NCI-H82 treated with DMSO at 0.1 percent for 48 hours (cell line): Measurements from ENCODE around the gene AKAP13.

Experiments
- DNase-seq: peaks from one replicate; lab custom pipeline; 2025; ENCODE audit not compliant: unreplicated experiment; lab: John Stamatoyannopoulos, UW

AKAP13 gene

DNA sequence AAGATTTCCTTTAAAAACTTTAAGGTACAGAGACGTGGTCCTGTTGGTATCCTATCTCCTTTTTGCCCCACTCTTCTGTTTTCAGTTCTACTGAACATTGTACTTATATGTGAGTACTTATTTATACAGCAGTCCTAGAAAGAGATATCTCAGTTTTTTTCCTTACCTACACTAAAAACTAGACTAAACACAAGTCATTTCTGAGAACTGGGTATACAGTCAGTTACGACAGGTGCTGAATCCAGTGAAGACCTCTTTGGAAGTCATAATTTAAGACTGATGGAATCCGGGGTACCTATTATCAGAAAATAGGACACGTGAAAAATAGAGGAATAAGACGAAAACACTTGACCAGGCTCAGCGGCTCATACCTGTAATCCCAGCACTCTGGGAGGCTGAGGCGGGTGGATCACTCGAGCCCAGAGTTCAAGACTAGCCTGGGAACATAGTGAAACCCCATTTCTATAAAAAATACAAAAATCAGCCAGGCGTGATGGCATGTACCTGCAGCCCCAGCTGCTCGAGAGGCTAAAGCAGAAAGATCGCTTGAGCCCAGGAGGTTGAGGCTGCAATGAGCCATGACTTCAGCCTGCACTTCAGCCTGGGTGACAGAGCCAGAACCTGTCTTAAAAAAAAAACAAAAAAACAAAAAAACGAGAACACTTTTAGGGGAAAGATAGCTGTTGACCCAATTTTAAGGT lies 338.0 kb downstream of the AKAP13 start:
- no peak for DNase-seq

DNA sequence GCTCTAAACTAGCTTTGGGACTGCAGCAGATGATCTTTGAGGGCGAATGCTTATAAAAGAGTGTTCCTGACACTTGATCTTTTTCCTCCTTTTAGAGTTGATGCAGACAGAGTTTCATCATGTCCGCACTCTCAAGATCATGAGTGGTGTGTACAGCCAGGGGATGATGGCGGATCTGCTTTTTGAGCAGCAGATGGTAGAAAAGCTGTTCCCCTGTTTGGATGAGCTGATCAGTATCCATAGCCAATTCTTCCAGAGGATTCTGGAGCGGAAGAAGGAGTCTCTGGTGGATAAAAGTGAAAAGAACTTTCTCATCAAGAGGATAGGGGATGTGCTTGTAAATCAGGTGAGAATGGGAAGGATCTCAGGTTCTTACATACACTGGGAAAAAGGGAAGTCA lies 338.6 kb downstream of the AKAP13 start:
- DNase-seq, result no peak

DNA sequence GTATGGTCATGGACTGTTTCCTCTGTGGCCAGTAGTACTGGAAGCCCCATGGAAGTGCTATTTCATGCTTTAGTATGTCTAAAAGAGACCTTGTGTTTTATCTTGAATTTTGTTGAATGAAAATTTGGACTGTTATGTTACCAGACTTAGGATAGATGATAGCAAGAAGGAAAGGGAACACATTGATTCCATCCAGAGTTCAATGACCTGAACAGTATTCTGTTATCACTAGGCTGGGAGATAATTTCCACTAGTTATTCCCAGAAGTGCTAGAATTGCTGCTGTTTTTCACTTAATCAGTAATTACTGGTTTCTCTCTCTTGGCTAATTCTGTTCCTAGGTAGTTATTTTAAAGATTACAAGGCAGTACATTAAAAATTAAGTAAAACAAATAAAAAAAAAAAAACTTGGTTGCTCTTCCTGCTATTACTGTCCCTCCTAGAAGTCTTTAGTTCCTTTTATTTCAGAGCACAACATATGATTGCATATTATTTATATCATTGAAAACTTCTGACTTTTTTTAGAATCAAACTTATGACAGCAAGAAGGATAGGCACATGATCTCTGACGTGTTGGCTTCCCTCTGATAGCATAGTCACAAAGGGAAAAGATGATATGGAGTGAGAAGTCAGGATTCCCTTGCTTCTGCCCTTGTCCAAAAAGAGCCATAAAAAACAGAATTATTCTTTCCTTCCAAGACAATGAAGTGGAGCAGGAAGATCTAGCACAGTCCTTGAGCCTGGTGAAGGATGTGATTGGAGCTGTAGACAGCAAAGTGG lies 342.2 kb downstream of the AKAP13 start:
- DNase-seq, result no peak

DNA sequence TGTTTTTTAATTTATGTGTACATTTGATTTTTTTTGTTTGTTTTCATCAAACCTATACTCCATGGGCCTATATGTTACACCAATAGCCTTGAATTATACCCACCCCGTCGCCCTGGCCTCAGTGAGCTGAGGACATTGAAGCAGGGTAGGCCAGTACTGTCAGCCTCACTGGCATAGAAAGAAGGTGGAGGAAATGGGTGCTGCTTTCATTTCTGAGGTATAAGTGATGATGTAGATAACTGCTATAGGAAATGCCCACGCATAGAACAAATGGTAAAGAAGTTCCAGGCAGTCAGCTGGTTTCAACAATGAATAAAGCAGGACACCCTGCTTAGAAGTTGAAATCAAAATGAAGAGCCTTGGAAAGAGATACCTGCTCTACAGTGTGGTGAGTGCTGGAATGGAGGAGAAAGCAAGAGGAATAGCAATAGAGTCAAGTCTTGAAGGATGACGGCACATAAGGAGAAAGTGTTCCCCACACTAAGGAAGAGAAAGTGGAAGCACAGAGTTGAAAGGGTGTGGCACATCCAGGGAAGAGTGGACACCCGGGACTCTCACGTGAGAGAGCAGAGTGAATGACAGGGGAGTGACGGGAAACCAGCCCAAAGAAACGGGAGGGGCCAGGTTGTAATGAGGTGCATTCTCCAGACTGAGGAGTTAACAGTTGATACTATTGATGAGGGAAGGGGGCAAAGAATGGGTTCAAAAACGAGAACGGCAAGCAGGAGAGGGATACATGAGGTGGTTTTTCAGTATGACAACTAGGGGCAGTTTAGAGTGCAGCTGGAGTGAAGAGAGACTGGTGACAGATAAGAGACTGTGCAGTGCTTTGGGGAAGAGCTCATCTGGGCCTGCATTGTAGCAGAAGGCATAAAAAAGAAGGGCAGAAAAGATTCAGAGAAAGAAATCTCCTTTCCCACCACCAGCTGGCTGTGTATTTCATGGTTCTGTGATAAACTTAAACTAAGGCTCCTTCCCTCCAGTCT lies 343.9 kb downstream of the AKAP13 start:
- no peak for DNase-seq

DNA sequence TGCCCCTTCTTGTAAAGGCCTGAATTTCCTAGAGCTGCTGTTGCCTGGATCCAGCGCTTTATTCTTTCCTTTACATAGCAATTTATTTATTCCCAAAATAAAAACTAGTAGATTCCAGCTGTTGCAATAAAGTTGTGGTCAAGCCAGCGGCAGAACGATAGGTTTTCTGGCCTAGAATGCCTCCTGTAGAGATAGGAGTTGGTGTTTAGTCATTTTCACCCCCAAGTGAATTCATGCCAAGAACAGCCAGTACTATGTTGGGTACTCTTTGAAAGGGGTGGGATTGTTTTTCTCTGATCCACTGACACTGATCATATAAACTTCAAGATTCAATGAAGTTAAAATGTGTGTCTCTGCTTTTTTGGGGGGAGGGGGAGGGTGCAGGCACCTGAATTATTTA lies 344.6 kb downstream of the AKAP13 start:
- no peak for DNase-seq

DNA sequence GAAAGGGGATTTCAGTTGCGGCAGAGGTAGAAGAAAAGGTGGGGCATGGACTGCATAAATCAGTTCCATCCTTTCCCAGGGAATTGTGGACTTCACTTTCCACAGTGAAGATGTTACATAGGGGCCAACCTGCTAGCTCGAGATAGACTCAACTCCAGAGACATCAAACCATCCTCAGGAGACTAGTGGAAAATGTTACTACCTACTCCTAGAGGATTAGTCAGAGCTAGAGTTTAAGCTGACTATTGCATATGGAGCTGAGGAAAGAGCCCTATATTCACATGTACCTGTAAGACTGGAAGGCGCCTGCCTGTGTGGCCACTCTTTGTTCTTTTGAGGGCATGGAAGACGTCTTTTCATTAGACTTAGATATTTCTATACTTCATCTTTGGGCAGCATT lies 345.2 kb downstream of the AKAP13 start:
- DNase-seq, result no peak

DNA sequence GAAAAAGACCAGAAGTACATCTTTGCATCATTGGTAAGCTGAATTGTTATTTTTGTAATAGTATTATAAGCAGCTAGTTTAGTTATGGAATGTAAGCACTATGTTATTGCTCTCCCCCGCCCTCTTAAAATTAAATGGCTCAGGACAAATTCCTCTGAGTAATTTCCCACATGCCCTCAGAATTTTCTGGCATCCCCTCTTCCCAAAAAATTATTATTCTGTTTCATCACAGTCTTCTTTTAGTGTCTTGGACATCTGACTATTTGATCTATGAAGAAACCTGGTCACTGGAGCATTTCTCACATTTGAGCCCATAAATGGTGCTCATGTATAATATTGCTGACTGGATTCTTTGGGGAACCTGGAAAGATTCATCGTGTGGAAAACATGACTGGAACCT lies 346.1 kb downstream of the AKAP13 start:
- DNase-seq, result no peak

DNA sequence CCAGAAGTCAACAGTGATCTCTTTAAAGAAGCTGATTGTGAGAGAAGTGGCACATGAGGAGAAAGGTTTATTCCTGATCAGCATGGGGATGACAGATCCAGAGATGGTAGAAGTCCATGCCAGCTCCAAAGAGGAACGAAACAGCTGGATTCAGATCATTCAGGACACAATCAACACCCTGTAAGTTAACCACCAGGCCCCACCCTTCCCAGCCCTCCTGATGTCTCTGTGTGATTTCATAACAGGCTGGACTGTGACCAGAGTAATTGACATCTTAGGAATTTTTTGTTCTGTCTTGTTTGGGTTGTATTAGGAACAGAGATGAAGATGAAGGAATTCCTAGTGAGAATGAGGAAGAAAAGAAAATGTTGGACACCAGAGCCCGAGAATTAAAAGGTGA lies 346.7 kb downstream of the AKAP13 start:
- DNase-seq, result no peak

DNA sequence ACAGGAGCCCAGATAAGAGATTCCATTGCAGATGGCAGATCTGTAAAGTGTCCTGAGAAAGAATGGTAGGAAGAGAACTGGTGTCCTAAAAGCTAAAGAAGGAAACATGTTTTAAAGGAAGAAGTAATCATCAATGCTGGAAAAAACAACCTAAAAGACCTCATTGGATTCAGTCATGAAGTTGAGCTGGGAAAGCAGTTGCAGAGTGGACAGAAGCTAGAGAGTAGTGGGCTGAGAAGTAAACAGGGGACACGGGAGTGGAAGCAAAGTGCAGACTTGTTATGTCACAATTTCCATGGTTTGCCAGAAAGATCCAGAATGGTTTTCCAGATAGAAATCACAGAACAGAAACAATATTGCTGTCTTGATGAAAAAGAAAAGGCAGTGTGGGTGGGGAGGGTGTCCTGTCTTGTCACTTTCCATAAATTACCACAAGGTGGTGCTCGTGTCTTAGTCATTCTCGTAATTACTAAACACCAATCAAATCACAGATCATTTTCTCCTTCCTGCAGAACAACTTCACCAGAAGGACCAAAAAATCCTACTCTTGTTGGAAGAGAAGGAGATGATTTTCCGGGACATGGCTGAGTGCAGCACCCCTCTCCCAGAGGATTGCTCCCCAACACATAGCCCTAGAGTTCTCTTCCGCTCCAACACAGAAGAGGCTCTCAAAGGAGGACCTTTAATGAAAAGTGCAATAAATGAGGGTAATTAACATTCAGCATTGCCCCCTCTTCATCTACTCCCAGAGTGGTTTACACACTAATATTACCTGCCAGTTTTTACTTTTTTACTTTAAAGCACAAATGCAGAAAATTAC lies 349.8 kb downstream of the AKAP13 start:
- peak; percentile 51 for DNase-seq

DNA sequence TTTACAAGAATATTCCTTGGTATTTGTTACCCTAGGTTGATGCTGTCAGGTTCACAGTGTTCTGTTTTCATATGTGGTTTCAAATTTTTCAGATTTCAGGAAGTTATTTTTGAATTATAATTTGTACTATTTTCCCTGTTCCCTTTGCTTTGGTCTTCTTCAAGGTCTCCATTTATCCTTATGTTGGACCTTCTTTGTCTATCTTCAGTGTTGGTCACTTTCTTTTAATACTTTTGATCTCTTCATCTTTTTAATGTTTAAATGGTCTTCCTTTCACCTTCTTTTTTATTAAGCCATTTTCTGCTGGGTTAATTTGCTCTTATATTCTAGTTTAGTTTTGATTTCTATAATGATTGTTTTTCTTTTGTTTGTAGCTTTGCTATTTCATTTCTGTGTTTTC lies 353.0 kb downstream of the AKAP13 start:
- DNase-seq, result no peak

DNA sequence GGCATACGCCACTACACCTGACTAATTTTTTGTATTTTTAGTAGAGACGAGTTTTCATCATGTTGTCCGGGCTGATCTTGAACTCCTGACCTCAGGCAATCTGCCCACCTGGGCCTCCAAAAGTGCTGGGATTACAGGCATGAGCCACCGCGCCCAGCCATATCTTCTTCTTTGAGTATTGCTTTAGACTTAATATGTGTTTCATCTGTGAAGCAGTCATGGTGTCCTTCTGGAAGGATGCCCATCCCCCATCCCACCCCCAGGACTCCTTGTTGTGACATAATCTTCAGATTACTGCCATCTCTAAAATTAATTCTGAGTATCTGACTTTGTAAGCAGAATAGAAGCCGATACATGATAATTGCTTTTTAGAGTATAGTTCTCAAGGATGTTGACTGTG lies 356.7 kb downstream of the AKAP13 start:
- DNase-seq, result no peak

DNA sequence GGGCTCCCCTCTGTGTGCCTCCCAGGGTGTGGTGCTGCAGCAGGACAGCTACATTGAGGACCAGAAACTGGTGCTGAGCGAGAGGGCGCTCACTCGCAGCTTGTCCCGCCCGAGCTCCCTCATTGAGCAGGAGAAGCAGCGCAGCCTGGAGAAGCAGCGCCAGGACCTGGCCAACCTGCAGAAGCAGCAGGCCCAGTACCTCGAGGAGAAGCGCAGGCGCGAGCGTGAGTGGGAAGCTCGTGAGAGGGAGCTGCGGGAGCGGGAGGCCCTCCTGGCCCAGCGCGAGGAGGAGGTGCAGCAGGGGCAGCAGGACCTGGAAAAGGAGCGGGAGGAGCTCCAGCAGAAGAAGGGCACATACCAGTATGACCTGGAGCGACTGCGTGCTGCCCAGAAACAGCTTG lies 360.6 kb downstream of the AKAP13 start:
- DNase-seq, result no peak

DNA sequence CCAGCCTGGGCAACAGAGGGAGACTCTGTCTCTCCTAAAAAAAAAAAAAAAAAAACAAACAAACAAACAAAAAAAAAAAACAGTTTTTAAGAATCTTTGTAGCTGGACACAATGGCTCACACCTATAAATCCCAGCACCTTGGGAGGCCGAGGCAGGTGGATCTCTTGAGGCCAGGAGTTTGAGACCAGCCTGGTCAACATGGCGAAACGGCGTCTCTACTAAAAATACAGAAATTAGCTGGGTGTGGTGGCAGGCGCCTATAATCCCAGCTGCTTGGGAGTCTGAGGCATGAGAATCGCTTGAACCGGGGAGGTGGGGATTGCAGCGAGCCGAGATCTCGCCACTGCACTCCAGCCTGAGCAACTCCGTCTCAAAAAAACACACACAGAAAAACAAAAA lies 361.3 kb downstream of the AKAP13 start:
- DNase-seq, result no peak

DNA sequence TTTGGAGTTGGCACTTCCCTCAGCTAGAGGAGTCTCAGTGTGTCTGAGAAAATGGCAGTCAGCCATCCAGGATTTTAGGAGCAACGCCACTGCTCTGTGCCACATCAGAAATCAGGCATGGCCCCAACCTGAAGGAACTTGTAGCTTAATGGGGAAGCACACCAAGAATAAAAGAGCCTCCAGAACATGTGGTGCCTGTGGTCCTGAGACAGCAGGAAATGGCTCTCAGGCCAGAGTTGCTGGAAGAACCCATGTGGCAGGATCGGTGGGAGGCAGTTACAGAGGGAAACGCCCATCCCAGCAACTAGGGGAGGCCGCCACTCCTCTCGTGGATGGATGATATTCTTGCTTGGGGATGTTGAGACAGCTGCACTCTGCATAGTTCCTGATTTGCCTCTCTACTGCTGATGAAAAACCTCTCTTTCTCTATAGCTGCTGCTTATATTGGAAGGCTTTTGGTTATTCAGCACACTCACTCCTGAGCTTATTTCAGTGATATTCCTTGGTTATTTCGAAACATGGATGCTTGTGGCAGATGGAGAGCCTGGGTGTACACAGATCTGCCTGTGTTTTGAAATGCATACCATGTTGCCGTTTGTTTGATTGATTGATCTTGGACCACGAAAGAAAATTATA lies 361.9 kb downstream of the AKAP13 start:
- no peak for DNase-seq

DNA sequence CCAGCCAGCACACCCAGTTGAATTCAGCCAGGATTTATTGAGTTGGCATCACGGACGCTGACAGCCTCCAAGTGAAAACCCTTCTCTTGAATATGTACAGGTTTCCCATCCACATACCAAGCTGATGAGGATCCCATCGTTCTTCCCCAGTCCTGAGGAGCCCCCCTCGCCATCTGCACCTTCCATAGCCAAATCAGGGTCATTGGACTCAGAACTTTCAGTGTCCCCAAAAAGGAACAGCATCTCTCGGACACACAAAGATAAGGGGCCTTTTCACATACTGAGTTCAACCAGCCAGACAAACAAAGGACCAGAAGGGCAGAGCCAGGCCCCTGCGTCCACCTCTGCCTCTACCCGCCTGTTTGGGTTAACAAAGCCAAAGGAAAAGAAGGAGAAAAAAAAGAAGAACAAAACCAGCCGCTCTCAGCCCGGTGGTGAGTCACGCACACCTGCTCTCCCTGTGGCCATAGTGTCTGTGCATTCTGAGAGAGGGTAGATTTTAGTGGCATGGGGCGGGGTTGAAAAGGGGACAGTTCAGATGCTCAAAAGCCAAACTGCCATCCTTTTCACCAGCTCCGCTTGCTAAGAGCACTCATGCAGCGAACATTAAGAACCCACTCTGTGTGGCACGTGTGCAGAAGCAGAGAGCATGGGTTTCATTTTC lies 363.1 kb downstream of the AKAP13 start:
- no peak for DNase-seq

DNA sequence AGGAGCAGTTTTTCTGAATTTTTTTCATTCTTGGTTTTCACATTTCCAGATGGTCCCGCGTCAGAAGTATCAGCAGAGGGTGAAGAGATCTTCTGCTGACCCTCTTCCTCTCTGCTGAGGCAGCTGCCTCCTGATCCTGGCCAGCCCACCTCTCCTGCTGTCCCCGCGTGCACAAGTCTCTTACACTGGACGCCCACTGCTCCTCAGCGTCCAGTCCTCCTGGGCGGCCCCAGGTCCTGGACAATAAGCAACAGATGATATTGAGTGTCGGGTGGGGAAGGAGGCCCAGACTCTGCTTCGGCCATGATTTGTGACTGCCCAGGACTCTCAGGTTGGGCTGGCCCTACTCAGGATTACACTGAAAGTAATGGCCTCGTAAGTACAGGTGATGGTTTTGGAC lies 364.2 kb downstream of the AKAP13 start:
- DNase-seq, result no peak

DNA sequence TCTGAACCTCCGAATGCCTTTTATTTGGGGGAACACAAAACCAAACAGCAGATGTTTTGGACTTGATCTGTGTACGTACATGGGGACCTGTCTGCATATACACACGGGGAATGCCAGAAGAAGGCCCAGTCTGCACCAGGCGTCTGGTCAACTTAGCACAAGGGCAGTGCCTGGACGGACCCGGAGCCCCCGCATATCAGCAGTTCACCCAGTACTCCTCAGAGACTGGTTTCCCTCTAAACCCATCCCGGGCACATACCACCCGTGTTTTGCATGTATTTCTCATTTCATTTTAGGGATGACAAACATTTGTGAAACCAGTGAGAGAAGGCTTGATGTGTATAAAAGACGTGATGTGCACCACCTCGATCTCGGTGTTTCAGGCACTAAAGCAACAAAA lies 364.6 kb downstream of the AKAP13 start:
- DNase-seq, result no peak

DNA sequence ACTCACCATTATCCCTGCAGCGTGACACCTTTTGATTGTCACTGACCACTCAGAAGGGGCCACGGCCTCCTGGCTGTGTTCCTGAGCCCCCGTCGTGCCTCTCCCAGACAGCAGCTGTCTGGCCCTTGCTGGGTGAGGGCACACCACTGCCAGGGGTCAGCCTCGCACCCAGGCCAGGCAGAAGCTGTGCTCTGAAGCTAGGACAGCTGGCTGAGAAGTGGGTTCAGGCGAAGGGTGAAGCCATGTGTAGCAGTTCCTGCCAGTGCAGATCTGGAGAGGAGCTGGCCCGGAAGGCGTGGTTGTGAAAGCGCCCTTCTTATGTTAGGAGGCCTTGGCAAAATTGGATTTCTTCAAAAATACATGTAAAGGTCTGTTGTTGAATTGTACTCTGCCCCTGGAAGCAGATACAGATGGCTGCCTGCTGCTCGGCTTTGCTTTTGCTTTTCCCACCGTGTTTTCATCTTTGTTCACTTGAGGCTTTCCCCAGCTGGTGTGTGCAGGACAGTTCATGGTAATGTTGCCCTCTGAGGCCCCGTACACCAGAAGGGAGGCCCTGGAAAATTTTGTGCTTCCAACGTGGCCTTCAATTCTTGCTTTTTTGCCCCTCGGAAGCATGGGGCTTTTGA lies 365.2 kb downstream of the AKAP13 start:
- no peak for DNase-seq

DNA sequence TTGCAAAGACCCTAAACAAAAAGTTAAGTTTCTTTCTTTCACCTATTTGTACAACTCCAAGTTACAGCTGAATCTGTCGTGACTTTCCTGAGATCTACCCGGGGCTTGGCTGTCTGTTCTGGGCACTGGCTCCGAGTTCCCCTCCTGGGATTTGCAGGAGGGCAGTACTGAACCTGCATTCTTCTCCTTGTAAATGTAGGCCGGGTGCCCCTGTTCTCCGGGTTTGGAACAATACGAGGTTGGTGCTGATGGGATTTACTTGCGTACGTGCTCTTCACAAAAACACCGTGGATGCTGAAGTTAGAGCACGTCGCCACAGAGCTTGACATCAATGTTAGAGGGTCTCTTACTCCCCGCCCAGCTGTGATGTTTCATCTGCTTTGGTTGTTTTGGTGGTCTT lies 366.2 kb downstream of the AKAP13 start:
- DNase-seq, result no peak
